Stimulated activated CD4-positive, alpha-beta T cell treated with anti-CD3 and anti-CD28 coated beads, Interleukin-12 subunit alpha, Interleukin-12 subunit beta, amount 100 ng/mL, for 48 hours (primary cell): ENCODE data around the gene ATG7.
"Not testable (repeated sequence)": the region's sequence is repeated elsewhere in the genome, so short reads cannot be mapped to it uniquely, and the experiment has no call there.

ENCODE experiments used
- DNase-seq, 3 donors: peaks; one replicate each; pipeline ENCODE4 v3.0.0-alpha.2; 2020; ENCODE audit warnings: low read depth in 2 of 3, low spot score in 1 of 3

The ATG7 gene

GRCh38 chr3:11291808-11292207 lies 19.6 kb downstream of the ATG7 start:
- no peak for DNase-seq

DNA sequence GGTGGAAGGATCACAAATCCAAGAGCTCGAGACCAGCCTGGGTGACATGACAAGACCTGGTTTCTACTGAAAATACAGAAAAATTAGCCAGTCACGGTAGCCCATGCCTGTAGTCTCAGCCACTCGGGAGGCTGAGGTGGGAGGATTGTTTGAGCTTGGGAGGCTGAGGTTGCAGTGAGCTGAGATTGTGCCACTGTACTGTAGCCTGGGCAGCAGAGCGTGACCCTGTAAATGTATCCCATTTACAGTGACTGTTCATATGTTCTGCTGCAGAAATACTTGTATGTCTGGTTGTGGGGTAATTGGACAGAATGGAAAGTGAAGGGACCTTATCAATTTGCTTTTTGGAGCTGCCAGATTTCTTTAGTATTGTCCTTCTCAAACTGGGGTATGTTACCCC lies 24.9 kb downstream of the ATG7 start:
- no peak for DNase-seq

DNA sequence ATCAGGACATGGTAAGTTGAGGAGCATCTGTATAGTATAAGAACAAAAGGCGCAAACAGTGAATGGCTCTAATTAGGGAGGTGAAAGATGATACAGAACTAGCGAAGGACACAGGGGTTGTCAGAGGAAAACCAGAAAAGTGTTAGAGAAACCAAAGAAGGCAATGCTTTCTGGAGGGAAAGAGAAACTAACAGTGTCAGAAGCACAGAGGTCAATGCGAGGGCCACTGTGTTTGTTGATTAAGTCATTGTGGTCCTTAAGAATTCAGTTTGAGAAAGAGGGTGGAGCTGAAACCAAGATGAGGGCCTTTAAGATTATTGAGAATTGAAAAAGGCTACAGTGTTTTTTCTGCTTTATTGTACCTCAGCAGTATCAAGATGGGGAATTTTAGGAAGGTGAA lies 28.8 kb downstream of the ATG7 start:
- DNase-seq = no peak

DNA sequence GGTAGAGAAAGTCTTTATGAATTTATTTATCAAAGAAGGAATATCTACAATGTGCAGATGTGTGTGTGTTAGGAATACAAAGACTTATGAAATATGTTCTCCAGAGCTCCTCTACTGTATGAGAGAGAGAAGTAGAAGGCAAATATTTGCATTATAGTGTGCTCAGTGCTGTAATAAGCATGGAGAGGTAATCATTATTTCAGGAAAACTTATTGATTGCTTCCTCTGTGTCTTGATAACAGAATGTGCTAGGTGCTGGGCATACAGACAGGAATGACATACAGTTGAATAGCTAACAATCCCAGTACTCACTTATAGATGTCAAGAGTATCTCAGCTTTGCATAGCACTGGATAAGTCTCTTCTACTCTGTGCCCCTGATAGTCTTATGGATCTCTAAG lies 30.2 kb downstream of the ATG7 start:
- no peak for DNase-seq

DNA sequence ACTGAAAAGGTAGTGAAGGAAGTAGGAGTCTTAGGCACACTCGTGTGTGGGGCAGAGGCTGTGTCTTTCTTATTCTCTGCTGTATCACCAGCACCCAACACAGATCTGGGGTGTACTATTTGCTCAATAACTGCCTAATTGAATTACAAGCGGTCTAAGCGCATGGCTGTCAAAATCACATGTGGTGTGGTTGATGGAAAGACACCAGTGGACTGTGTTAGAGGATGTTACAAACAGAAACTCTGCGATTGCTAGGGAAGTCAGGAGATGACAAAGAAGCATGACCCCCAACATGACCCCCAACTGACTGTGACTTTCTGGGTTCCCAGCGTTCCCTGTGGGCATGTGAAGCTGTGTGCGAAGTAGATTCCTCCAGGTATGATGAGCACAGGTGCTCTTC lies 32.0 kb downstream of the ATG7 start:
- no peak for DNase-seq

DNA sequence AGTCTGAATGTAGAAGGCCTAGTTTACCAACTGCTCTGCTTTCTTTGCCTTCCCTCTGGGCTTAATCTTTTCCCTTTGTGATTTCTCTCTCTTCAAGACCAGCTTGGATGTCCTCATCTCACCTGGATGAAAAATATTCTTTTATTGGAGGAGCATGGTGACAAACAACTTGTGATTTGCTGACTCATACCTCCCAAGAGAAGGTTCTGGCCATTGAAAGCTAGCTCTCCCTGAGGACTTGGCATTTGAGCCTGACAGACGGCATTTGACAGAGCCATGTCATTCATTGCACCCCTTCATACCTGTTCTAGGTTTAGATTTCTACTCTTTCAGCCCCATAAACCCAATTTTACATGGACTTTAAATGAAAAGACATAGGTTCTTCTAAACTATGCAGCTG lies 33.3 kb downstream of the ATG7 start:
- no peak for DNase-seq

DNA sequence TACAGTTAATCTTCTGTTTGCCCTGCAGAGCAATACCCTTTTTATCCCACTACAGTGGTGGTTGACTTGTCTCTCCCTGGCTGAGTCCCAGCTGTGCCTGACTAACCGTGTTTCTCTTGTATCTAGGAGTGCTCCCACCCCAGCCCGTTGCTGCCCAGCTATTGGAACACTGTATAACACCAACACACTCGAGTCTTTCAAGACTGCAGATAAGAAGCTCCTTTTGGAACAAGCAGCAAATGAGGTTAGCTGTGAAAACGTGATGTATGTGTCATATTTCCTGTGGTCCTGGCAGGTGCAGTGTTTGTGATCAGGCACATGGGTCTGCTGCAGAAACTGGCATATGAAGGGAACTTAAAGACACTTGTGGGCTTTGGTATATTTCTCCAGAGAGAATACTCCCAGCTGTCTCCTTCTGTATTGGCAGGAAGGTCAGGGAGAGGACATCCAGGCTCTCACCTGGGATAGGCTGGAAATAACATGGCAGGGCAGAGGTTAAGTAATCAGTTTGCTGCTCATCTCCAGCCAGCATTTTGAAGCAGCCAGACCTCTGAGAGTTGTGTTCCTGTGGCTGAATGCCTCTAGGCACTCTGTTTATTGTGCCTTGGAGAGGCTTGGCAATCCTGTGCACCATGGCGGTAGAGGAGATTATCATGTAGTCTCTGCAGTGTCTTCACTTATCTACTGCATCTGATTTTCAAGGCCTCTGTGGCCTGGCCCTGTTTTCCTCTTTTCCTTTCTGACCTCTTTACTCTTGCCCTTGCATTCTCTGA lies 34.8 kb downstream of the ATG7 start:
- DNase-seq = peak in 1 of 3 donors; percentile 8

GRCh38 chr3:11307830-11308432 lies 35.7 kb downstream of the ATG7 start:
- DNase-seq = no peak

- no peak for DNase-seq
Measured at GRCh38 chr3:11310258-11310657, 38.1 kb downstream of the ATG7 start.

GRCh38 chr3:11312166-11312565 lies 40.0 kb downstream of the ATG7 start:
- no peak for DNase-seq

DNA sequence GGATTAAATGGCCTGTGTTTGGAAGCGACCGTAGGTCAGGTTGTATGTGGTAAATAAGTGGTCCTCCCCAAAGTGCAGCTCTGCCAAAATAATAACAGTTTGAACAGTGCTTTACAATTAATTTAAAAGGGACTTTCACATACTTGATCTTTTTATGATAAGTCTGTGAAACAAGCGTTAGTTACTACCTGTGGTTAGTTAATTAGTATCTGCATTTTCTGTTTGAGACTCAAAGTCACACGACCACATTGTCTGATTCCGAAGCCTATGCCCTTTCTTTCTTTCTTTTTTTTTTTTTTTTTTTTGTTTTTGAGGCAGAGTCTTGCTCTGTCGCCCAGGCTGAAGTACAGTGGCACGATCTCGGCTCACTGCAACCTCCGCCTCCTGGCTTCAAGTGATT lies 45.1 kb downstream of the ATG7 start:
- DNase-seq = no peak

- DNase-seq = no peak
Measured at GRCh38 chr3:11322931-11323330, 50.7 kb downstream of the ATG7 start.

DNA sequence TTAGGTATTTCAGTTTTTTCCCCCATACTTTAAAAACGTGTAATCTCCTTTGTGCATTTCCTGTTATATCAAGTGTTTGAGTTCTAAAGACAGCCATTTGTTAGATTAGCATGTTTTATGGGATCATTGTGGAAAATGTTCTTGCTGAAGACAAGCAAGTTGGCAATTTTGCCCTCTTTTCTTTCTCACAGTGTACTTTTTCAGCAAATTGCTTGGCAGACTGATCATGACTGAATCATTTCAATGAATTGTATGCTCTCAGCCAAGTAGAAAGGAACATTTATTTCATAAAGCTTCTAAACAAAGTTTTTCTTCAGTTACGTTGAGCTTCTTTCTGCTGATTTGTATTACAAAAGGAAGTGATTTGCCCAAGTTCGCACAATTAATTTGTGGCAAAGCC lies 51.6 kb downstream of the ATG7 start:
- no peak for DNase-seq

DNA sequence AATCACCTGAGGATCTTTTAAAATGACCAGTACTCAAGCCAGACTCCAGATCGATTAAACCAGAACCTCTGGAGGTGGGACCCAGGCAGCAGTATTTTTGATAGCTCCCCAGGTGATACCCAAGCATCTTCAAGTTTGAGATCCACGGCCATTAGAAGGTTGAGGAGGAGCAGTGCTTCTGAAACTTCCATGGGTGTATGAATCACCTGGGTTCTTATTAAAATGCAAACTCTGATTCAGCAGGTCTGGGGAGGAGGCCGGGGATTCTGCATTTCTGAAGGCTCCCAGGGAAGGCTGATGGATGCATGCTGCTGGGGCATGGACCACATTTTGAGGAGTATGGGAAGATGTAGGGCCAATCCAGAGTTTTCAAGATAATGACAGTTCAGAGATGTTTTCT lies 55.4 kb downstream of the ATG7 start:
- DNase-seq = no peak

- DNase-seq = no peak
Measured at GRCh38 chr3:11328196-11328945, 56.2 kb downstream of the ATG7 start.

- DNase-seq = no peak
Measured at GRCh38 chr3:11329777-11330176, 57.6 kb downstream of the ATG7 start.

DNA sequence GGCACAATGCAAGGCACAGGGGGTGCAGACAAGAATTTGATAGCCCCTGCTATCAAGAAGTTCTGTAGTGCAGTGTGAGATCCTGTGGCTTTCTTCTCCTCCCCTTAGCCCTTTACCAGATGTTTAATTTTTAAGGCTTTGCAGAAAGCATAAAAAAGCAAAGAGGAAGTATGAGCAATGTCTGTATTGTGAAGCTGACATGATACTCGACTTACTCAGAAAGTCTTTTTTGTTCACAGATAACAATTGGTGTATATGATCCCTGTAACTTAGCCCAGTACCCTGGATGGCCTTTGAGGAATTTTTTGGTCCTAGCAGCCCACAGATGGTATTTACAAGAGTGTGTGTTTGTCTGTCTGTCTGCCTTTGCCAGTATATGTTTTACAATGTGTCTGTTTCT lies 58.9 kb downstream of the ATG7 start:
- DNase-seq = no peak

- DNase-seq = peak in 2 of 3 donors; percentile 1 to 50
Measured at GRCh38 chr3:11335056-11335608, 62.9 kb downstream of the ATG7 start.

- no peak for DNase-seq
Measured at GRCh38 chr3:11339541-11339940, 67.3 kb downstream of the ATG7 start.

GRCh38 chr3:11346416-11346815 lies 74.2 kb downstream of the ATG7 start:
- DNase-seq = no peak

GRCh38 chr3:11348877-11349276 lies 76.7 kb downstream of the ATG7 start:
- DNase-seq = not testable (repeated sequence)

DNA sequence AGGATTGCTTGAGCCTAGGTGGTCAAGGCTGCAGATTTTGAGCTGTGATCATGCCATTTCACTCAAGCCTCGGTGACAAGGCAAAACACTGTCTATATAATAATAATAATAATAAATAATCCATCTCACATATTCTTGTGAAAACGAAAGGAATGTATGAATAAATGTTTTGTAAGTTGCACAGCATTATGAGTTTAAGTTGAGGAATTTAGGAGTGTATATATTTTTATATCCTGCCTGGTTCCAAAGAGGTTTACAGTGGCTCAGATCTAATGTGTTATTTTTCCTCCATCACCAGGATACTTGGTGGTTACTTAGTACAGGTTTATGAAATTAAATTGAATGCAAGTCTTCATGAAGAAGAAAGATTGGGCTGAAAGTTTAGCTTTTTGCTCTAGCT lies 77.2 kb downstream of the ATG7 start:
- DNase-seq = no peak
